H1 (cell line): Measurements from ENCODE around the gene EXD3. TPM values are rescaled to one million over a fixed set of nuclear protein-coding genes. Genes with fewer than 3 reads are reported as not detected.

Source experiments
- CTCF ChIA-PET: fragments of 300-600 bp; sonication (Branson Sonifier 250); formaldehyde crosslinking; loops from one replicate; lab custom pipeline; 2021; ENCODE audit not compliant: partially characterized antibody; lab: Charles Lee
- POLR2A ChIA-PET: fragments of 300-600 bp; sonication (Branson Sonifier 250); formaldehyde crosslinking; loops from one replicate; lab custom pipeline; 2021; ENCODE audit warnings: inconsistent platforms; ENCODE audit not compliant: partially characterized antibody; lab: Charles Lee
- DNase-seq, 2 experiments: peaks; one replicate each; pipeline versions ENCODE4 v3.0.0 to v3.0.0-alpha.2; 2010 to 2022; ENCODE audit warnings: low spot score in 2 of 2, low read depth in 1 of 2, mixed read lengths in 1 of 2
- FAIRE-seq: peaks from 2 replicates; lab custom pipeline; 2011; peaks lifted over from hg19 to GRCh38; lab: Jason Lieb, UNC
- H2AFZ ChIP-seq: 2 replicates; pipeline ENCODE4 v1.8.1; 2012; ENCODE audit warnings: low read length, inconsistent platforms
- H2AK5ac ChIP-seq: 2 replicates; pipeline ENCODE4 v1.6.1; 2013; ENCODE audit warnings: low read depth, low read length
- H2BK120ac ChIP-seq: replicated peaks from 2 replicates; pipeline ENCODE3; 2013; ENCODE audit warnings: low read depth, low read length, inconsistent platforms
- H2BK12ac ChIP-seq: 2 replicates; pipeline ENCODE4 v1.6.1; 2013; ENCODE audit warnings: low read depth, low read length
- H2BK15ac ChIP-seq: 2 replicates; pipeline ENCODE4 v1.6.1; 2013; ENCODE audit warnings: low read length
- H2BK20ac ChIP-seq: 2 replicates; pipeline ENCODE4 v1.6.1; 2013; ENCODE audit warnings: low read length
- H2BK5ac ChIP-seq: 2 replicates; pipeline ENCODE4 v1.6.1; 2013; ENCODE audit warnings: low read depth, low read length
- H3K14ac ChIP-seq: 2 replicates; pipeline ENCODE4 v1.6.1; 2013; ENCODE audit warnings: inconsistent platforms; ENCODE audit not compliant: insufficient read length
- H3K18ac ChIP-seq: 2 replicates; pipeline ENCODE4 v1.6.1; 2013; ENCODE audit warnings: low read length; ENCODE audit errors: extremely low read depth
- H3K23ac ChIP-seq: 2 replicates; pipeline ENCODE4 v1.6.1; 2013; ENCODE audit warnings: inconsistent platforms; ENCODE audit not compliant: insufficient read length
- H3K23me2 ChIP-seq: 2 replicates; pipeline ENCODE4 v1.6.1; 2013; ENCODE audit warnings: low read depth, low read length
- H3K27ac ChIP-seq: 2 replicates; pipeline ENCODE4 v1.6.1; 2011; ENCODE audit warnings: low read depth, low read length, inconsistent platforms
- H3K27me3 ChIP-seq, 4 experiments: replicated peaks in 1 of 4; 1 replicate in 1 of 4; 2 replicates in 3 of 4; pipeline versions ENCODE4 v1.6.1 to v1.8.1; 2011 to 2013; ENCODE audit warnings: low read length in 3 of 4, mild to moderate bottlenecking in 3 of 4, inconsistent platforms in 2 of 4, mixed read lengths in 2 of 4, moderate library complexity in 1 of 4; ENCODE audit not compliant: control insufficient read depth in 3 of 4, insufficient read depth in 3 of 4; ENCODE audit errors: extremely low read depth in 1 of 4
- H3K36me3 ChIP-seq, 4 experiments: 2 replicates each; pipeline versions ENCODE4 v1.6.1 to v1.8.1; 2011 to 2013; ENCODE audit warnings: mild to moderate bottlenecking in 4 of 4, low read length in 3 of 4, moderate library complexity in 2 of 4, control low read depth in 1 of 4, inconsistent platforms in 1 of 4; ENCODE audit not compliant: insufficient read depth in 4 of 4, control insufficient read depth in 2 of 4
- H3K4ac ChIP-seq: replicated peaks from 2 replicates; pipeline ENCODE3; 2013; ENCODE audit warnings: low read length, low read depth, mixed read lengths, inconsistent platforms; ENCODE audit not compliant: insufficient read length
- H3K4me1 ChIP-seq, 4 experiments: replicated peaks in 1 of 4; 1 replicate in 1 of 4; 2 replicates in 3 of 4; pipeline versions ENCODE4 v1.6.1 to v1.8.1; 2011 to 2013; ENCODE audit warnings: low read length in 3 of 4, inconsistent platforms in 2 of 4, mixed read lengths in 1 of 4; ENCODE audit not compliant: insufficient read depth in 4 of 4, control insufficient read depth in 3 of 4
- H3K4me2 ChIP-seq, 2 experiments: 2 replicates each; pipeline versions ENCODE4 v1.6.1 to v1.8.1; 2011 to 2013; ENCODE audit warnings: low read depth in 2 of 2, low read length in 2 of 2, control low read depth in 1 of 2, inconsistent platforms in 1 of 2, mild to moderate bottlenecking in 1 of 2; ENCODE audit not compliant: insufficient read depth in 1 of 2
- H3K4me3 ChIP-seq, 4 experiments: fragments of 200-600, 300-600 bp in 1 of 4; sonication (generic), shearing (Covaris generic), sonication (Bioruptor Twin) in 1 of 4; 2 replicates each; pipeline versions ENCODE4 v1.5.1 to v1.8.1; 2011 to 2016; ENCODE audit warnings: low read length in 4 of 4, low read depth in 3 of 4, control low read depth in 2 of 4, inconsistent platforms in 2 of 4, mild to moderate bottlenecking in 2 of 4, mixed read lengths in 1 of 4, moderate library complexity in 1 of 4; ENCODE audit not compliant: insufficient read depth in 2 of 4; ENCODE audit errors: extremely low read depth in 1 of 4
- H3K56ac ChIP-seq: replicated peaks from 2 replicates; pipeline ENCODE3; 2013; ENCODE audit warnings: low read depth, mild to moderate bottlenecking, mixed read lengths, low read length, inconsistent platforms; ENCODE audit not compliant: insufficient read length
- H3K79me1 ChIP-seq: 2 replicates; pipeline ENCODE4 v1.6.1; 2013; ENCODE audit warnings: low read depth, low read length, control low read depth
- H3K79me2 ChIP-seq, 2 experiments: 2 replicates each; pipeline versions ENCODE4 v1.6.1 to v1.8.1; 2012 to 2013; ENCODE audit warnings: low read length in 2 of 2, mild to moderate bottlenecking in 2 of 2, inconsistent platforms in 1 of 2; ENCODE audit not compliant: insufficient read depth in 2 of 2, control insufficient read depth in 1 of 2
- H3K9ac ChIP-seq, 4 experiments: replicated peaks in 1 of 4; 1 replicate in 1 of 4; 2 replicates in 3 of 4; pipeline versions ENCODE4 v1.6.1 to v1.8.1; 2011 to 2013; ENCODE audit warnings: low read depth in 3 of 4, low read length in 3 of 4, control low read depth in 2 of 4, mild to moderate bottlenecking in 2 of 4, moderate library complexity in 2 of 4, inconsistent platforms in 1 of 4; ENCODE audit errors: extremely low read depth in 1 of 4
- H3K9me3 ChIP-seq, 2 experiments: 2 replicates each; pipeline versions ENCODE4 v1.6.1 to v1.8.1; 2012 to 2013; ENCODE audit warnings: mild to moderate bottlenecking in 2 of 2, moderate library complexity in 2 of 2, control low read depth in 1 of 2, inconsistent platforms in 1 of 2, low read depth in 1 of 2, low read length in 1 of 2, mixed read lengths in 1 of 2; ENCODE audit not compliant: insufficient read depth in 2 of 2
- H4K20me1 ChIP-seq, 2 experiments: replicated peaks in 1 of 2; 2 replicates each; pipeline versions ENCODE3 to v1.8.1; 2011 to 2013; ENCODE audit warnings: inconsistent platforms in 2 of 2, low read length in 2 of 2, mild to moderate bottlenecking in 1 of 2; ENCODE audit not compliant: insufficient read depth in 2 of 2, control insufficient read depth in 1 of 2
- H4K5ac ChIP-seq: 2 replicates; pipeline ENCODE4 v1.6.1; 2013; ENCODE audit warnings: low read length, low read depth, mixed read lengths, inconsistent platforms; ENCODE audit not compliant: insufficient read length
- H4K8ac ChIP-seq: 2 replicates; pipeline ENCODE4 v1.8.0; 2013; ENCODE audit warnings: mild to moderate bottlenecking, moderate library complexity, low read length, inconsistent platforms; ENCODE audit not compliant: insufficient read depth; ENCODE audit errors: extremely low read depth
- H4K91ac ChIP-seq: replicated peaks from 2 replicates; pipeline ENCODE3; 2013; ENCODE audit warnings: low read length, mixed read lengths, inconsistent platforms; ENCODE audit not compliant: insufficient read length
- BACH1 ChIP-seq: IDR thresholded peaks from 2 replicates; pipeline ENCODE4 v1.6.1; 2012; ENCODE audit warnings: low read length, improper control_type of control experiment
- GTF2F1 ChIP-seq: IDR thresholded peaks from 2 replicates; pipeline ENCODE4 v1.6.1; 2012; ENCODE audit warnings: low read depth, low read length, improper control_type of control experiment, borderline replicate concordance
- RBBP5 ChIP-seq: IDR thresholded peaks from 2 replicates; pipeline ENCODE4 v1.7.1; 2012; ENCODE audit warnings: low read depth, mild to moderate bottlenecking, inconsistent platforms, low read length, moderate library complexity, borderline replicate concordance
- WGBS, 2 experiments: shearing (Covaris generic) in 1 of 2; methylation state at CpG; one replicate each; pipeline versions ENCODE4 v1.1.6 to v1.1.7; 2013 to 2015; ENCODE audit warnings: low lambda C conversion rate in 2 of 2, mixed read lengths in 2 of 2, inconsistent platforms in 1 of 2, low coverage in 1 of 2, missing lambda C conversion rate in 1 of 2; ENCODE audit not compliant: insufficient replicate concordance in 2 of 2, insufficient coverage in 1 of 2, insufficient read length in 1 of 2; ENCODE audit errors: extremely low coverage in 1 of 2, missing lambda C conversion rate in 1 of 2; 5-methylcytosine and 5-hydroxymethylcytosine counted together
- polyA plus RNA-seq, 7 experiments: library from polyadenylated mRNA; depleted of rRNA in 3 of 7; stranded (reverse) in 5 of 7; unstranded in 2 of 7; fragments of >200 nt in 5 of 7; fragments of 200-250 nt in 2 of 7; gene quantifications; 1 replicate in 5 of 7; 2 replicates in 1 of 7; 4 replicates in 1 of 7; pipeline versions ENCODE4 v1.2.1 to v1.2.3, GENCODE V29; 2011 to 2013; ENCODE audit warnings: missing spikeins in 2 of 7, mixed read lengths in 2 of 7
- total RNA-seq: library from RNA; stranded (reverse); fragmentation: NEBNext Ultra II Directional; extraction: Animal tissue kit (Norgen Biotek cat#: 25700); gene quantifications from 2 replicates; pipeline ENCODE4 v1.2.1, GENCODE V29; 2021

EXD3 gene
- total and polyA plus RNA-seq, 2 of the 8 experiments (the other 6 are each of a cell fraction or from before 2014, with no cell fraction given): 7.2 to 9.4 TPM

DNA sequence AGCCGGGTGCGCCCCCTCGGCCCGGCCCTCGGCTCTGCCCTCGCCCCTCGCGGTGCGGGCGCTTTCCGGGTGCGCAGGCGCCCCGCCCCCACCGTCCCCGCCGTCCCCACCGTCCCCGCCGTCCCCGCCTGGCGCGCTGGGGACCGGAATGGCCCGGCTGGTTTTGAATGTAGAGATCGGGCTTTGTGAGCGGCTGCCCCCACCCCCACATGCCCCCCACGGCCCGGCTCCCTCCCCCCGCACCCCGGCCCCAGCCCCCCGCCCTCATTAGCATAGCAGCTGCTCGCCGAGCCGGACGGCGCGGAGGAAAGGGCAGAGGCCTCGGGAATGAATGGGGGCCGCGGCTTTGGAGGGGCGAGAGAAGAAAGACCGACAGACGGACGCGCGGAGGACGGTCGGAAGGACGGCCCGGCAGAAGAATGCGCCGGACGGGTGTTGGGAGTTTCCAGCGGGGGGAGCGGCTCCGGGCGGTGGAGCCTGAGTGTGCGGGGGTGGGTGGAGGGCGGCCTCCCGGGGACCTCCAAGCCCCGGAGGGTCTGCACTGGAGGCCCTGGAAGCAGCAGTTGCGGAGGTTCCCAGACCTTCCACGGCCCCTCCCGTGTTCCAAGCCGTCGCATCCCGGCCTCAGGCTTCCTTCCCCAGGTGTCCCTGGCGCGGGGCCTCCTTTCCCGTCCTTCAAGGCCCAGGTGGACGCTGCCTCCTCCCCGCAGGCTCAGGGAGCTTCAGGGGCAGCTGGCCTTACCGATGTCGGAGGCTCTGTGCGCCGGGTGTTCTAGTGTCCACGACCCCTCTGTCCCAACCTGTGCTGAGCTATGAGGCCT is 126.9 kb downstream of the EXD3 start:
- FAIRE-seq: no peak
- peaks cover 3 to 8% of the 10 kb centered on the region in 2 experiments for H4K20me1 ChIP-seq
- peak overlapping the region; percentile 2; the same call in 1 of the 2 replicates for H2BK12ac ChIP-seq
- H3K27me3 ChIP-seq: peaks cover 0 to 24% (median 12%) of the 10 kb centered on the region in 4 experiments; a peak in 5 of 7 replicates
- WGBS, 2 experiments: 9% methylated on average over 29 of the region's 78 CpGs; no CpG with 5 or more reads in 1 of the 2 experiments
- H3K9ac ChIP-seq: peak overlapping the region in 2 of 4 experiments; percentile 7 to 41; a peak in 2 of 7 replicates
- no peaks in the 10 kb centered on the region for H3K79me2 ChIP-seq
- H3K23me2 ChIP-seq: peaks cover 4% of the 10 kb centered on the region; the same call in 1 of the 2 replicates
- H4K91ac ChIP-seq: peak overlapping the region; percentile 92
- ChIA-PET POLR2A (interaction anchor here (1.1 to 10.0 kb wide), 6 partner anchors 9 to 56 kb away, joined by 3 to 129 read pairs (median 4); partner anchors contain the start of gene TUBB4B), CTCF (interaction anchor here (0.7 to 2.6 kb wide), 7 partner anchors 9 to 263 kb away, joined by 3 to 9 read pairs (median 5); no protein-coding TSS in a partner anchor)
- no peak for DNase-seq
- H3K9me3 ChIP-seq: peaks cover 0 to 4% of the 10 kb centered on the region in 2 experiments; a peak in 2 of 4 replicates
- H3K23ac ChIP-seq: no peak overlapping the region
- peak overlapping the region; percentile 60; the same call in 1 of the 2 replicates for H2BK5ac ChIP-seq
- H3K36me3 ChIP-seq: no peaks in the 10 kb centered on the region
- peak overlapping the region; percentile 64 to 69 for H3K4me2 ChIP-seq
- H3K56ac ChIP-seq: no peak overlapping the region
- no peak overlapping the region for H3K14ac ChIP-seq
- no peak overlapping the region for H3K27ac ChIP-seq
- H3K4me3 ChIP-seq: peak overlapping the region; percentile 29 to 60 (median 39)
- H2BK20ac ChIP-seq: peak overlapping the region; percentile 90; the same call in 1 of the 2 replicates
- no peak overlapping the region for H4K5ac ChIP-seq
- H4K8ac ChIP-seq: peak overlapping the region; percentile 78
- peak overlapping the region; percentile 75; the same call in 1 of the 2 replicates for H2AK5ac ChIP-seq
- peak overlapping the region; percentile 0 for H3K18ac ChIP-seq
- no peak overlapping the region; the same call in 1 of the 2 replicates for H2BK15ac ChIP-seq
- H3K4me1 ChIP-seq: peaks cover 3 to 28% (median 24%) of the 10 kb centered on the region in 4 experiments
- H2BK120ac ChIP-seq: peak overlapping the region; percentile 2
- no peak overlapping the region for H2AFZ ChIP-seq
- no peaks in the 10 kb centered on the region for H3K79me1 ChIP-seq
- H3K4ac ChIP-seq: peak overlapping the region; percentile 82
- TF ChIP-seq RBBP5 (0 out of 2 replicates have a peak, but pooled peaks have one; percentile 9), GTF2F1 (no peak), BACH1 (no peak)
